GM12873 (cell line): ENCODE measurements around the gene SCAI.

Experiments used
- TF ChIP-seq, protein P1 (sequence below): IDR thresholded peaks from 2 replicates; pipeline ENCODE4 v1.5.1; 2012; ENCODE audit warnings: low read depth, mild to moderate bottlenecking, moderate library complexity, low read length, control low read depth; ENCODE audit not compliant: insufficient read depth; ENCODE audit errors: missing control alignments

SCAI gene

DNA sequence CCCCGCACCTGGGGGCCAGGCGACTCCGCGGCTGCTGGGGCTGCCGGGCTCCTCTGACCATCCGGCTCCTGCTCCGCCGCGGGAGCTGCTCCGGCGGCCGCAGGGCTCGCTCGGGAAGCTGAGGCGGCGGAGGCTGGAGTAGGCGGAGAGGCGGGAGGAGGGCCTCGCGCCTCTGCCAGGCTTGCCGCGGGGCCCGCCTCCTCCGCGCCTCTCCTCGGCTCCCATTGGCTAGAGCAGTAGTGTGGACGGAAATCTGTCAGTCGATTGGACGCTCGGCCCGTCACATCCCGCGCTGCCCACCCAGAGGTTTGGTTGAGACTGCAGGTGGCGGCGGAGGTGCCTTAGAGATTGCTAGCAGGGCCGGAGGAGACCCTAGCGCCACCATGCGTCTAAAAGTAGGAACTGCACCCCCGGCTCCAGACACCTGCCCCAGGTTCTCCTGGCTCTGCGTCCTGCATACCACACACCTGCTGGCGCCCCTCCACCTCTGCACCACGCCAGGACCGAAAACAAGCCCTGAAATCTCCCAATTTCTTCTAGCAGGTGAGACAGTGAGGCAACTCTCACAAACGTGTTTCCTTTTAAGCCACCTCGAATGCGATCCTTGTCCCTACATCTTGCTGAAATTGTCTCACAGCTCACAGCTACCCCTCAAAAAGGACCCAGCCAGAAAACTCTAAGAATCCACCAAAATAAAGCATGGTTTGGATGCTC lies at the start of gene SCAI:
Gene SCAI, minus strand, starts transcription at position 152 of the 714 bp plus-strand sequence. Its CDS starts 91 bp downstream, at position 61.
- TF ChIP-seq, protein P1, sequence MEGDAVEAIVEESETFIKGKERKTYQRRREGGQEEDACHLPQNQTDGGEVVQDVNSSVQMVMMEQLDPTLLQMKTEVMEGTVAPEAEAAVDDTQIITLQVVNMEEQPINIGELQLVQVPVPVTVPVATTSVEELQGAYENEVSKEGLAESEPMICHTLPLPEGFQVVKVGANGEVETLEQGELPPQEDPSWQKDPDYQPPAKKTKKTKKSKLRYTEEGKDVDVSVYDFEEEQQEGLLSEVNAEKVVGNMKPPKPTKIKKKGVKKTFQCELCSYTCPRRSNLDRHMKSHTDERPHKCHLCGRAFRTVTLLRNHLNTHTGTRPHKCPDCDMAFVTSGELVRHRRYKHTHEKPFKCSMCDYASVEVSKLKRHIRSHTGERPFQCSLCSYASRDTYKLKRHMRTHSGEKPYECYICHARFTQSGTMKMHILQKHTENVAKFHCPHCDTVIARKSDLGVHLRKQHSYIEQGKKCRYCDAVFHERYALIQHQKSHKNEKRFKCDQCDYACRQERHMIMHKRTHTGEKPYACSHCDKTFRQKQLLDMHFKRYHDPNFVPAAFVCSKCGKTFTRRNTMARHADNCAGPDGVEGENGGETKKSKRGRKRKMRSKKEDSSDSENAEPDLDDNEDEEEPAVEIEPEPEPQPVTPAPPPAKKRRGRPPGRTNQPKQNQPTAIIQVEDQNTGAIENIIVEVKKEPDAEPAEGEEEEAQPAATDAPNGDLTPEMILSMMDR, result peak; percentile 98

DNA sequence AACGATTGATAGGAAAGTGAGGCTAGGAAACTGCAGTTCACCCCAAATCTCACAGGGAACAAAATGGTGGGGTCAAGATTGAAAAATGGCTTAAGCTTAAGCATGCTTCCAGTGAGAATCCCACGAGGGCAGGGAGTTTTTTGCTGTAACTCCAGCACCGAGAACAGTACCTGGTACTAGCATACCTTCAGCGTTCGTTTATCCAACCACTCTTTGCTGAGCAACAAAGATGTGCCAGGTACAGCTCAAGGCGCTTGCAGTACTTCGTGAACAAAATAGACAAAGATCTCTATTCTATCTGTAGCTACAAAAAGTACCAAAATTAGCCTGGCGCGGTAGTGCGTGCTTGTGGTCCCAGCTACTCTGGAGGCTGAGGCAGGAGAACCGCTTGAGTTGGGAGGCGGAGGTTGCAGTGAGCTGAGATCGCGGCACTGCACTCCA lies 47.1 kb upstream of the SCAI start:
- TF ChIP-seq, protein P1, result no peak

DNA sequence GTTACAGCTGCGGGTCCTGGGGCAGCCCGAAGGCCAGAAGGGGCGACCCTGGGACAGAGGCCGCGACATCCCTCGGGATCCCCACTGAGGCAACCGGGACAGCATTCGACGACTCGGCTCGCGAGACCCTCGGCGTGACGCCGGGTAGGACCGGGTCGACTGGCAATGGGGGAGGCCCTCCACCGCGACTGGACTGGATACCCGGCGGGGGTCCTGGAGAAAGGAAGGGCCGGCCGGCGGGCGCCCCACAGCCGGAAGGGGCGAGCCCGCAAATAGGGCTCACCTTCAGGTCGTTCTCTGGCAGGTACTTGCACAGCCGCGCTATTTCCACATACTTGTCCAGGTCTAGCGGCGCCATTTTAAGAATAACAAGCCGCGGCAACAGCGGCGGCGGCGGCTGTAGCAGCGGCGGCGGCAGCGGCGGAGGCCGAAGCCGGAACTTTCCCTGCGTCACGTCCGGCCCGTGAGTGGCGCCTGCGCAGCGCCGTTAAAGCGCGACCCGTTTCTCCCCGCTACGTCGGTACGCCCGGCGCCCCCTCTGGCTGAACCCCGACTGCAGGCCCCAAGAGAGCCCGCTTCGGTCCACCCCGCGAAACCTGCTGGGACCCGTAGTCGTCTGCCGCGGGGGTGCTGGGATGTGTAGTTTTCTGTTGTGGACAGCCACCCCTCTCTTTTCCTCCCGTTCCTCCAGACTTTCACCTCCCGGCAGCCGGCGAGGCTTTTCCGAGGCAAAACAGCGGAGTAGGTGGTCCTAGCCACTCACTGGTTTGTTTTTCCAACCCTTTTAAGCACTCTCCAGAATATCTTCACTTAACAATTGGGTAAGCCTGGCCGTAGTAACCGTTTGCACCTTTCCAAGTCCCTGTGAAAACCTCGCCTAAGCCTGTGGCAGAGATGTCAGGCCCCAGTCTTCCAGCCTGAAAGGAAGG lies 46.3 kb upstream of the SCAI start, which contains the start of gene PPP6C:
Gene PPP6C, minus strand, starts transcription at position 443 of the 929 bp plus-strand sequence. Its CDS starts 85 bp downstream, at position 358.
- TF ChIP-seq, protein P1, result peak; percentile 68

DNA sequence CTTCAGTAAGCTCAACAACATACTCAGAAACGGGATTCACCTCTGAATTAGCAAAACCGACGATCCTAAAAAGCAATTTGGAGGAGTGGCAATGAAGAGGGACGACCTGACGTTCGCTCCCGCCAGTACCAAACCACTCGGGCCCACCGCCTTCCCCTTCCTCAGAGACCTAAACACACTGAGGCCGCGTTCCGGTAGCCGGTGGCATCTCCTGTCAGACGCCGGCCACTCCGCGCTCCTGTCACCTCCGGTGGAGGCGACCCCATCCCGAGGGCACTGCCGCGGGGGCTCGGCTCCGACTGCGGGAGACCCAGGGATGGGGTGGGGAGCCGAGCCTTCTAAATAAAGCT lies 45.7 kb upstream of the SCAI start:
- TF ChIP-seq, protein P1, result no peak

DNA sequence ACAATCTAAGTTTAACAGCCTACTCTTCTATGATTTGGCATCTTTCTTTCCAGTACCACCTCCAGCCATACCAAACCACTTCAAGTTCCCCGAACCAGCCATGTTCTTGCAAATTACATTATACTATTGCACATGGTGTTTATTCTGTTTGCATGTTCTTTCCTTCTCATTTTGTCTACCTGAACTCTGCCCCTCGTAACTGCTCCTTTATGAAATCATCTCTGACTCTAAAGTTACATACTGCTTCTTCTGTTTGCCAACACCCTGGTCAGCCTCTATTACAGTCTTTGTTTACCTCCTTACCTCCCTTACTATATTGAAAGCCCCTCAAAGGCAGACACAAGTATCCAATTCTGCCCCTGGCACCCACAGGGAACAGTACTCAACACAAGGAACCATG lies 40.2 kb upstream of the SCAI start:
- TF ChIP-seq, protein P1, result no peak

DNA sequence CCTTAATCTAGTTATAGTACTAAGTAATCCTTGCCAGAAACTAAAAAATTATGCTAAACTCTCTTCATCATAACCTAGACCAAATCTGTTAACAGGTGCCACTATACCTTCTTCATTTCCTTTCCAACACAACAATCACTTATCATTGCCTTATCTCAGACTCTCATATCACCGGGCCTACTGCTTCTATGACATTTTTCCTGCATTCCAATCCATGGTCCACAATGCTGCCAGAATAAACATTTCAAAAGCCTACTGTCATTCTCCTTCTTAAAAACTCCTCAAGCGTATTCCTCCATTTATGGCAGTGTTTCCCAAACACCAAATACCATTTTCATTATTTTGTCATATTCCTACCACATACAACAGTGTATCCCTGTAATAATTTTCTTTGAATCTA lies 39.7 kb upstream of the SCAI start:
- TF ChIP-seq, protein P1, result no peak

DNA sequence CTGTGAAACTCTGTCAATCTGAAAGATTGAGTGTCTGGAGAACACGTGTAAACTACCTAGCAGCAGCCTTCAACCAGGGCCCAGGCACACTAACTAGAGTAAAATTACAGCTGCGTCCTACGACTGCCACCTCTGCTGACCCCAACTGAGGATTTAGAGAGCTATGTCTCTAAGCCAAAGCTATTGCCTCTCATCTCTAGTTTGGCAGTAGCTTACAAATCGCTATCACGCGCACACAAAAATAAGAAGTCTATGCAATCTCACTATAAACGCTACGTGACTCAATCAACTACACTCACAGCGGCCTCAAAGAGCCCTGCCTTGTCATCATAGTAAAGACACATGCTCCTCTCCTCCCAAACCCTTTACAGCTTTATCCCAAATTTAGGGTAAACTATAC lies 37.5 kb upstream of the SCAI start:
- TF ChIP-seq, protein P1, result no peak
